Measurements from ENCODE around the gene STN1. TPM values are rescaled to one million over a fixed set of nuclear protein-coding genes. Genes with fewer than 3 reads are reported as not detected.

The STN1 gene
- polyA plus RNA-seq, 1 donor from 2014 or later, result 20.5 TPM

DNA sequence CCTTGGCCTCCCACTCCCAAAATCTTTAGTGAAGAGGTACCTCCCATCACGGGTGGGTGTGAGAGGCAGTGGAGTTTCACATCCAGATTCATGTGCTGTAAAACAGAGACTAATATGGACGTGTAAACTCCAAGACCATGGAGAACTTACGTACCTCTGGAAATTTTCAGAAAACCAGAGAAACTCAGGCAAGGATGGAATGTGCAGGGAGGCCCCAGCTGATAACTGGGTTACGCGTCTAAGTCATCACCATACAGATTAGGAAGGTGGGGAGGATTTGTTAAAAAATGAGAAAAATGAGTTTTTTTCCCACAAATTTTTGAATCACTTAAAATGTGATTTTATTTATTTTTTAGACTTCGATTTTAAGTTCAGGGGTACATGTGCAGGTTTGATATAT, 16.3 kb upstream of the STN1 start:
- Mint-ChIP-seq H3K27ac (no peak overlapping the region), H3K36me3 (peaks cover 2% of the 10 kb centered on the region), H3K4me3 (no peak overlapping the region), H3K9me3 (no peaks in the 10 kb centered on the region), H3K27me3 (no peaks in the 10 kb centered on the region), H3K4me1 (no peaks in the 10 kb centered on the region)

DNA sequence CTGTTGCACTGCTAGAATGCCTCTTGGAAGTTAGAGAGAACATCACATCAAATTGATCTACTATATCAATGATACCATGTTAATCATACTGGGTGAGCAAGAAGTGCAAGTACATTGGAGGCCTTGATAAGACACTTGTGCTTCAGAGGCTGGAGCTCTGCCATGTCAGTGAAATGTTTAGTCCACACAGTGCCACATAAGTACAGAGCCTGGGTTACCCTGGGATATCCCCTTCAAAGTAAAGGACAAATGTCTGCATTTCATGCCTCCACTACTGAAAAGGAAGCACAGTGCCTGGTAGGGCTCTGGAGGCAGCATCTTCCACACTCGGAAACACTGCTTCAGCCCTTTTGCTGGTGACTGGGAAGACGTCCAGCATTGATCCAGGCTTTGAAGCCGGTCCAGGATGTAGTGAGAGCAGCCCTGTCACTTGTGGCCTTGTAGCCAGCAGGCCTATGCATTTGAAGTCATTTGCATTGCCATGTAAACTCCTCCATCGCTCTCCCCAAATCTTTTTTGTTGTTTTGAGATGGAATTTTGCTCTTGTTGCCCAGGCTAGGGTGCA, 15.7 kb upstream of the STN1 start:
- Mint-ChIP-seq H3K4me3 (no peak overlapping the region), H3K27me3 (no peaks in the 10 kb centered on the region), H3K27ac (no peak overlapping the region), H3K9me3 (no peaks in the 10 kb centered on the region), H3K36me3 (peaks cover 2% of the 10 kb centered on the region), H3K4me1 (no peaks in the 10 kb centered on the region)

DNA sequence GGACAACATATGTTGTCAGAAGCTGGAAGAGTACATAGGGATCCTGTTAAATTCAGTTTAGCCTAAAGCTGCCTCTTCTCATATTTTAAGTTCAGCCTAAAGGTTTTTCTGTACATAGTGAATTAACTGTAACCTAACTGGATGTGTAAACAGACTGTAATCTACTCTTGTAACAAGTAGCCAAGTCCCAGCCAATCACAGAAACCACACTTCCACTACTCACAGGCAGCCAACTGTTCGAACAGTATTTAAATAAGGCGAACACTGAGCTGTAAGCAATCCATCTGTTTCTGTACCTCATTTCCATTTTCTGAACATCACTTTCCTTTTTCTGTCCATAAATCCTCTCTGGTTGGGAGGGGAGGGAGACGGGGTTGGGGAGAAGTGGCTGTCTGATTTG, 15.0 kb upstream of the STN1 start:
- H3K27me3 Mint-ChIP-seq, result no peaks in the 10 kb centered on the region
- no peaks in the 10 kb centered on the region for H3K4me1 Mint-ChIP-seq
- no peaks in the 10 kb centered on the region for H3K9me3 Mint-ChIP-seq
- no peak overlapping the region for H3K27ac Mint-ChIP-seq
- peaks cover 2% of the 10 kb centered on the region for H3K36me3 Mint-ChIP-seq
- no peak overlapping the region for H3K4me3 Mint-ChIP-seq

DNA sequence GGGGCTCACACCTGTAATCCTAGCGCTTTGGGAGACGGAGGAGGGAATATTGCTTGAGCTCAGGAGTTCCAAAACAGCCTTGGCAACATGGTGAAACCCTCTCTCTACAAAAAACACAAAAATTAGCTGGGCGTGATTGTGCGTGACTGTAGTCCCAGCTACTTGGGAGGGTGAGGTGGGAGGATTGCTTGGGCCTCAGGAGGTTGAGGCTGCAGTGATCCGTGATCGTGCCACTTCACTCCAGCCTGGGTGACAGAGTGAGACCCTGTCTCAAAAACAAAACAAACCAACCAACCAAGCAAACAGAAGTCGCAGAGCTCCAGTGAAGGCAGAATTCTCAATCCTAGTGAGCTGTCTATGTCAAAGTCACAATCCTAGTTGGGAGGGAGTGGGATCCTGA, 14.3 kb upstream of the STN1 start:
- no peak overlapping the region for H3K27ac Mint-ChIP-seq
- no peak overlapping the region for H3K4me3 Mint-ChIP-seq
- no peaks in the 10 kb centered on the region for H3K9me3 Mint-ChIP-seq
- no peaks in the 10 kb centered on the region for H3K27me3 Mint-ChIP-seq
- no peaks in the 10 kb centered on the region for H3K4me1 Mint-ChIP-seq
- H3K36me3 Mint-ChIP-seq, result peaks cover 2% of the 10 kb centered on the region

DNA sequence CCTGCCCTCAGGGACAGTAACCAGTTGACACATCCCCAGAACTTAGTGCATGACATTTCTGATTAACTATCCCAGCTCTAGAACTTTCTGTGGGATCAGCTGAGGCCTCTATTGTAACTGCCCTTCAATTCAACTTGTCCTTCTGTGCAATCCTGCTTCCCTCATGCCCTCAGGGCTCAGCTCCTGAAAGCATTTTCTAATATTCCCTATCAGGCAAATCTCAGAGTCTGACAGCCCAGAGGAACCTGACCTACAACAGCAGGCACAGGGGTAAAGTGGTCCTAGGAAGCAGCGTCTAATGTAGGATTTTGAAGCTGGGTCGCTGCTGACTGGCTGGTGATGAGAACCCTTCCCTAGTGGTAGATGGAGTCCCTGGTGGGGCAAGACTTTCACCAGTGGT, 13.6 kb upstream of the STN1 start:
- no peak overlapping the region for H3K4me3 Mint-ChIP-seq
- H3K9me3 Mint-ChIP-seq, result no peaks in the 10 kb centered on the region
- peaks cover 2% of the 10 kb centered on the region for H3K36me3 Mint-ChIP-seq
- no peaks in the 10 kb centered on the region for H3K4me1 Mint-ChIP-seq
- H3K27me3 Mint-ChIP-seq, result no peaks in the 10 kb centered on the region
- H3K27ac Mint-ChIP-seq, result peak overlapping the region in 1 of 3 donors; percentile 51

DNA sequence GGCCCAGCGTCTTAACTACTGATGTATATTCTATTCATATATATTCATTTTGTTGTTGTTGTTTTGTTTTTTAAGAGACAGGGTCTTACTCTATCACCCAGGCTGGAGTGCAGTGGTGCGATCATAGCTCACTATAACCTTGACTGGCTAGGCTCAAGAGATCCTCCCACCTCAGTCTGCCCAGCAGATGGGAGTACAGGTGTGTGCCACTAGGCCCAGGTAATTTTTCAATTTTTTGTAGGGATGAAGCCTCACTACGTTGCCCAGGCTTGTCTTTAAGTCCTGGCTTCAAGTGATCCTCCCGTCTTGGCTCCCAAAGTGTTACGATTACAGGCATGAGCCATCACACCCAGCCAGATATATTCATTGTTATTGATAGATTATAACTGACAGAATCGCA, 12.9 kb upstream of the STN1 start:
- Mint-ChIP-seq H3K4me3 (no peak overlapping the region), H3K27me3 (no peaks in the 10 kb centered on the region), H3K27ac (no peak overlapping the region), H3K9me3 (no peaks in the 10 kb centered on the region), H3K36me3 (peaks cover 2% of the 10 kb centered on the region), H3K4me1 (no peaks in the 10 kb centered on the region)

DNA sequence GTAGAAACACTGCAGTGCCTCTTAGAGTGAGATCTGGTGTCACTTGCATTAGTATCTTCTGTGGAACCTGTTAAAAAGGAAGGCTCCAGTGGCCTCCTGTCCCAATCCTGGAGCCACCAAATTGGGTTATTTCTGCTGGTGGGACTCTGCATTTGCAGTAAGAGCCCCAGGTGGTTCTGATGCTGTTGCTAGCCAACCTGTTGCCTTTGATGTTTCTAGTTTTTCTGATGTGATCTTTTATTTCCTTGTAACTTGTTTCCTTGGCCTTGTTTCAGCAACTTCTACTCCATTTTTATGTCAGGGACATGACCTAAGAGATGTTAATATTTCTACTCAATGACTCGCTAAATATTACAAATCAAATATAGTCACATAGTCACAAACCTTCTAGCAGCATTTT, 12.5 kb upstream of the STN1 start:
- peaks cover 2% of the 10 kb centered on the region for H3K36me3 Mint-ChIP-seq
- H3K4me3 Mint-ChIP-seq, result no peak overlapping the region
- no peak overlapping the region for H3K27ac Mint-ChIP-seq
- H3K4me1 Mint-ChIP-seq, result no peaks in the 10 kb centered on the region
- H3K27me3 Mint-ChIP-seq, result no peaks in the 10 kb centered on the region
- H3K9me3 Mint-ChIP-seq, result no peaks in the 10 kb centered on the region

DNA sequence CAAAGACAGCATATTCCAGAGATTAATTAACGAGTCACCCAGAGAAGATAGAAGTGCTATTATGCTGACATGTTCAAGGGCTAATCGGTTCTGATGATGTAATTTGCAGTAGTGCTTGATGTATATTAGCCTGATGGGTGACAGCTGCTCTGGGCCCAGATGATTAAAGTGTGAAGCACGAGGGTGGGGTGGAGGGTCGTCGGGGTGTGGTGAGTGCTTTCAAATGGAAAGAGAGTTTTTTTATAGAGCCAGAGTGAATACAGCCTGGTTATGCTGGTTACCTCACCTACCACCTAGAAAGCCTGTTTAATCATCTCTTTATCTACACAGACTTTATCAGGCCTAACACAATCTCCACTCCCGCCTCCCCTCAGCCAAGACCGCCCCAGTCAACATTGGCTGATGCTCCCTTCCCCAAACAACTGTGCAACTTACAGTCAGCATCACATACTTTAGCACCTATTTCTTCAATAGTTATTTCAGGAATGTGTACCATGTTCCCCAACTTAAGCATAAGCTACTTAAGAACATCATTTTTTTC, 11.5 kb upstream of the STN1 start:
- Mint-ChIP-seq H3K4me1 (no peaks in the 10 kb centered on the region), H3K4me3 (no peak overlapping the region), H3K36me3 (peaks cover 2% of the 10 kb centered on the region)

DNA sequence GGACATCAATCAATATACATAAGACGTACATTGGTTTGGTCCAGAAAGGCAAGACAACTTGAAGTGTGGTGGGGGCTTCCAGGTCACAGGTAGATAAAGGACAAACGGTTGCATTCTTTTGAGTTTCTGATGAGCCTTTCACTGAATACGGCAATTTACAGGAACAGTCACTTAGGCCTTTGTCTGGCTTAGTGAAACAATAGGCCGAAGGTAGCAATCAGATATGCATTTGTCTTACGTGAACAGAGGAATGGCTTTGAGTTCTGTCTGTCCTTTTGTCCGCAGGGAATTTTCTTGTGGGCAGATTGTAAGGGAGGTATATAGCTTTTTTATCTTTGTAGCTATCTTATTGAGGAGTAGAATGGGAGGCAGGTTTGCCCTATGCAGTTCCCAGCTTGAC, 10.8 kb upstream of the STN1 start:
- H3K27ac Mint-ChIP-seq, result no peak overlapping the region
- H3K9me3 Mint-ChIP-seq, result no peaks in the 10 kb centered on the region
- no peaks in the 10 kb centered on the region for H3K4me1 Mint-ChIP-seq
- no peak overlapping the region for H3K4me3 Mint-ChIP-seq
- H3K27me3 Mint-ChIP-seq, result no peaks in the 10 kb centered on the region
- H3K36me3 Mint-ChIP-seq, result peaks cover 2% of the 10 kb centered on the region

More for the DNA sequence above, 11.5 kb upstream of the STN1 start:
- no peaks in the 10 kb centered on the region for H3K27me3 Mint-ChIP-seq
- H3K27ac Mint-ChIP-seq, result no peak overlapping the region
- H3K9me3 Mint-ChIP-seq, result no peaks in the 10 kb centered on the region

DNA sequence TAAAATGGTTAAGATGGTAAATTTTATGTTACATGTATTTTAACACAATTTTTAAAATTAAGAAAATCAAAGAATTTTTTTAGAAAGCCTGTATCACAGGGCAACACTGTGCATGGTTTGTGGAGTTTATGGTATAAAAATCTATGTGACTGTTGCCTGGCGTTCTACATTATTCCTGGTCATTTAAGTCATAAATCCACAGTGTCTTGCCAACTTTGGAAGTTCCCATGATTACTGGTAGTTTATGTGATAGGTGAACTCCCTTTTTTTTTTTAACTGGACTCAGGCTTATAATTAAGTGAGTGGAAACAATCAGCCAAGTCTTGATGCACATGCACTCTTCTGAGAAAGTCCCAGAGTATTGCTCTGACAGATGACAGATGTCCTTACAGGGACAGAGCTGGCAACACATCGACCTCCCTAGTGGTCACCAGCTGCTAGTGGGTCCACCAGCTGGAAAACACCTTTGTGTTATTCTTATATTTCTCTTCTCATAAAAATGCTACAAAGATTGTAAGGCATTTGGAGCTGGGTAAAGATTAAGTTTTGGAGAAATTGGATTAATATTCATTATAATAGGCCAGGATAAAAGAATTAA, 8.8 kb upstream of the STN1 start:
- Mint-ChIP-seq H3K27ac (no peak overlapping the region), H3K9me3 (no peaks in the 10 kb centered on the region), H3K36me3 (peaks cover 2% of the 10 kb centered on the region), H3K4me3 (no peak overlapping the region), H3K27me3 (no peaks in the 10 kb centered on the region), H3K4me1 (no peaks in the 10 kb centered on the region)

DNA sequence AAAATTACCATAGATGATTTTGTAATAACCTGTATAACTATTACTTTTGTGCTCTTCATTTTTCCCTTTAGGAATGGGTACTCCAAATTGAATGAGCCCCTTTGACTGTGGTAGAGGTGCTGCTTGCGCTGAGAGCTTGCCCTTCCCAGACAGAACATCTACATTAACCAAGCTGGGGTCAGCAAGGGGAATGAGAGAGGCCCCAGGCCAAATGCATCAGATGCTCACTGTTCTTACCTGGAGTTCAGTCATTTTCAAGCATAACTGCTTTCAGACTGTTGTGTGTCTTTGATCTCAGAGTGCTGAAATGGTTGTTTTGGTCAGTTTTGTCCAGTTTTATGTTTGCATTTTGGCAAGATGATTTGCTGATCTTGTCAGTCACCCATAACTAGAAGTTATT, 7.6 kb upstream of the STN1 start:
- Mint-ChIP-seq H3K4me1 (no peaks in the 10 kb centered on the region), H3K9me3 (no peaks in the 10 kb centered on the region), H3K27ac (no peak overlapping the region), H3K4me3 (no peak overlapping the region), H3K27me3 (no peaks in the 10 kb centered on the region), H3K36me3 (peaks cover 2% of the 10 kb centered on the region)

DNA sequence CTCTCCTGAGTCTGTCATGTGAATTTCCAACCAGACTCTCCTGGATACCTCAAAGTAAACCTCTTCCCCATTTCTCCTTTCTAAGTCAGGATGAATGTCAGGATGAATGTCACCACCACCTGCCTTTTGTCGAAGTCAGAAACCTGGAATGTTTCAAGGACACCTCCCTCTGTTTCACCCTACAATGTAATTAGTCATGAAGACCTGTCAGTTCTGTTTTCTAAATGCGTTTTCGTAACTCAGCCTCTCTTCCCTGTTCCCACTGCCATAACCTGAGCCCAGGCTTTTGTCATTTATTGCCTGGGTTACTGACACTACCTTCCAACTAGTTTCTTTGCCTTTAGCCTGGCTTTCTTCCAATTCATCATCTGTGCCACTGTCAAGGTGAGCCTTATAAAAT, 5.5 kb upstream of the STN1 start:
- H3K4me3 Mint-ChIP-seq, result no peak overlapping the region
- H3K4me1 Mint-ChIP-seq, result peaks cover 0 to 5% (median 5%) of the 10 kb centered on the region in 3 donors
- no peaks in the 10 kb centered on the region for H3K27me3 Mint-ChIP-seq
- H3K9me3 Mint-ChIP-seq, result no peaks in the 10 kb centered on the region
- no peaks in the 10 kb centered on the region for H3K36me3 Mint-ChIP-seq
- H3K27ac Mint-ChIP-seq, result no peak overlapping the region

DNA sequence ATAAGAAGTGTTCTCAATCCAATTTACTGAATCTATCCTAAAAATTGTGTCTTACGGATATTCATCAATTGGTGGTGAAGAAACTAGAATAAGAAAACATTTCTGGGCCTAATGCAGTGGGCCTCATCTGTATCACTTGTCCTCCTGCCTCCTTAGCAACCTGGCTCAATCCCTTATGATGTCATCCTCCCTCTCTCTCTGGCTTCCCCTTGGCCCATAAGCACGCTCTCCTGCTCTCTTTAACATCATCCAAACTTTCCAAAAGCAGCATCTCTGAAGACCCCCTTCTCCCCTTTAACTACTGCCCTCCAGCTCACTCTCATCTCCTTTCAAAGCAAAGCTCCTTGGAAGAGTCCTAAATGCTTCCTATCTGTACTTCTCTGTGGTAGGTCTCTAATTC, 4.7 kb upstream of the STN1 start:
- no peaks in the 10 kb centered on the region for H3K36me3 Mint-ChIP-seq
- peaks cover 0 to 6% (median 5%) of the 10 kb centered on the region in 3 donors for H3K4me1 Mint-ChIP-seq
- H3K4me3 Mint-ChIP-seq, result no peak overlapping the region
- no peaks in the 10 kb centered on the region for H3K9me3 Mint-ChIP-seq
- no peaks in the 10 kb centered on the region for H3K27me3 Mint-ChIP-seq
- H3K27ac Mint-ChIP-seq, result no peak overlapping the region

DNA sequence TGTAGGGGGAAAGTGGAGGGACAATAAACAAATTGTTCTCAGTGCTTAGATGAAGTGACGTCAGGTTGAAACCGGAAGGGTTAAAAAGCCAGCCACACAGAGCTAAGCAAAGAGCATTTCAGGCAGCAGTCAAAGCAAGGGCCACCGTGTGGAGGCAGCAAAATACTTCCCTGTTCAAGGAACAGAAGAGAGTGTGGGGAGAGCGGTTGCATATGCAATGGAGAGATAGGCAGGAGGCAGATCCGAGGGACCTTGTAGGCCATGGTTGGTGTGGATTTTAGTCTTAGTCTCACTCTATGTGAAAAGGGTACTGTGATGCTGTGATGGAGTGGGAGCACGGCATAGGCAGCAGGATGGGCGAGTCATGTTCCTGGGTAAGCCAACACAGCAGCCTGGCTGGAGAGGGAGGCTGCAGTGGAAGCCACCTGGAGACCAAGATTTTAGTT, 3.8 kb upstream of the STN1 start:
- Mint-ChIP-seq H3K27ac (no peak overlapping the region), H3K4me1 (peaks cover 3 to 10% (median 5%) of the 10 kb centered on the region in 3 donors), H3K4me3 (no peak overlapping the region), H3K36me3 (no peaks in the 10 kb centered on the region), H3K9me3 (no peaks in the 10 kb centered on the region), H3K27me3 (no peaks in the 10 kb centered on the region)

DNA sequence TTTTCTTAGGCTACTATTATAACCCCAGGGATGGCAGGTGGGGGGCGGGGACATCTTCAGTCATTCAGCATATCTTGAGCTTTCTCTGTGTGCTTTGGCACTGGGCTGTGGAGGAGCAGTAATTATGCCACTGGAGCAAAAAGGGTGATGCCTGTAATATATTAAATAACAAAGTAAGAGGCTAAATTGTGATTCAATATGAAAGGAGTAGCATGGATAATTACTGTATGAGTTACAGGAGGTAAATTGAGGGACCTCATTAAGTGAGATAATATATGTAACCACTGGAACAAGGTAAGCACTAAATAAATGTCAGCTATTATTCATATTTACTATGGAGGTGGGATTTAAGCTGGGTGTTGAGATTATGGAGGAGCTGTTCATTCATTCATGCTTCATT, 3.3 kb upstream of the STN1 start:
- H3K27ac Mint-ChIP-seq, result no peak overlapping the region
- H3K36me3 Mint-ChIP-seq, result no peaks in the 10 kb centered on the region
- peaks cover 7 to 14% (median 7%) of the 10 kb centered on the region in 3 donors for H3K4me1 Mint-ChIP-seq
- no peak overlapping the region for H3K4me3 Mint-ChIP-seq
- no peaks in the 10 kb centered on the region for H3K9me3 Mint-ChIP-seq
- H3K27me3 Mint-ChIP-seq, result no peaks in the 10 kb centered on the region

DNA sequence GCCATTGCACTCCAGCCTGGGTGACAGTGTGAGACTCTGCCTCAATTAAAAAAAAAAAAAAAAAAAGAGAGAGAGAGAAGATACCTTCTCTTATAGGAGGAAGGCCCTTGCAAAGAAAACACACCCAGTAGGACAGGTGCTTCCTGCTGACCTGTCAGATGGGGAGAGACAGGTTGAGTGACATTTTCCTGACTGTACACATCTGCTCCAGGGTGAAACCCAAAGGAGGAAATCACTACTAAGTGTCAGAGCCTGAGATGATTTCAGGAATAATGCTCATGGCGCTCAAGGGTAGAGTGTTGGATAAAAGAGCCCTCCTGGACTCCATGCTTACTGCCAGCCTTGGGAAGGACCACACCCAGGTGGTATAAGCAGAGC, 1.7 kb upstream of the STN1 start:
- peaks cover 5% of the 10 kb centered on the region for H3K36me3 Mint-ChIP-seq
- peaks cover 12 to 22% (median 12%) of the 10 kb centered on the region in 3 donors for H3K4me1 Mint-ChIP-seq
- no peaks in the 10 kb centered on the region for H3K27me3 Mint-ChIP-seq
- no peak overlapping the region for H3K27ac Mint-ChIP-seq
- no peak overlapping the region for H3K4me3 Mint-ChIP-seq
- H3K9me3 Mint-ChIP-seq, result no peaks in the 10 kb centered on the region

Data from IgD-negative memory B cell (primary cell).